Myocyte (in vitro differentiated cells): ENCODE results near the gene SSTR5. TPM values are rescaled to one million over a fixed set of nuclear protein-coding genes. Genes with fewer than 3 reads are reported as not detected.

ENCODE experiments used
- DNase-seq: peaks from one replicate; pipeline ENCODE4 v3.0.0-alpha.2; 2012; ENCODE audit warnings: low read depth
- total RNA-seq: library from RNA; depleted of rRNA; stranded (reverse); fragments of >200 nt; gene quantifications from 2 replicates; pipeline ENCODE4 v1.2.3, GENCODE V29; 2014

The SSTR5 gene
- total RNA-seq, 1 donor from 2014 or later: 0.29 TPM

- no peak for DNase-seq
These were observed 28.6 kb downstream of the SSTR5 start for GRCh38 chr16:1101133-1101532.

- DNase-seq: no peak
These were observed 29.2 kb downstream of the SSTR5 start for GRCh38 chr16:1101573-1102332.

- no peak for DNase-seq
These were observed 29.8 kb downstream of the SSTR5 start for GRCh38 chr16:1102333-1102700.

GRCh38 chr16:1102921-1103635 is 30.5 kb downstream of the SSTR5 start:
- peak; percentile 67 for DNase-seq

GRCh38 chr16:1103636-1103980 is 31.1 kb downstream of the SSTR5 start:
- DNase-seq: no peak

GRCh38 chr16:1105888-1106620 is 33.5 kb downstream of the SSTR5 start:
- DNase-seq: peak; percentile 70

GRCh38 chr16:1106659-1107058 is 34.1 kb downstream of the SSTR5 start:
- DNase-seq: no peak

GRCh38 chr16:1107141-1107540 is 34.6 kb downstream of the SSTR5 start:
- DNase-seq: no peak

GRCh38 chr16:1107731-1108130 is 35.2 kb downstream of the SSTR5 start:
- DNase-seq: no peak

- DNase-seq: peak; percentile 81
These were observed 36.0 kb downstream of the SSTR5 start for GRCh38 chr16:1108299-1109252.

GRCh38 chr16:1109648-1110047 is 37.1 kb downstream of the SSTR5 start:
- DNase-seq: no peak

- no peak for DNase-seq
These were observed 40.1 kb downstream of the SSTR5 start for GRCh38 chr16:1112506-1113184.

- DNase-seq: no peak
These were observed 40.9 kb downstream of the SSTR5 start for GRCh38 chr16:1113489-1113888.

- no peak for DNase-seq
These were observed 41.5 kb downstream of the SSTR5 start for GRCh38 chr16:1113889-1114526.

- no peak for DNase-seq
These were observed 44.1 kb downstream of the SSTR5 start for GRCh38 chr16:1116693-1117077.

GRCh38 chr16:1117176-1117900 is 44.8 kb downstream of the SSTR5 start:
- DNase-seq: no peak

GRCh38 chr16:1117926-1118325 is 45.4 kb downstream of the SSTR5 start:
- DNase-seq: no peak

- no peak for DNase-seq
These were observed 46.6 kb downstream of the SSTR5 start for GRCh38 chr16:1119129-1119528.
